ENCODE measurements around the gene ZNF628. TPM values are rescaled to one million over a fixed set of nuclear protein-coding genes. Genes with fewer than 3 reads are reported as not detected.

ZNF628 gene
- total RNA-seq, 4 donors from 2014 or later = 7.4 to 22.3 (median 14.1) TPM

- in situ Hi-C loops (cut with MboI; ENCODE audit: low sequenced_read_pairs in 4 of 4) = no loop called here
- ATAC-seq (no peak), DNase-seq (no peak)
Measured at GRCh38 chr19:55485439-55486011, 9.1 kb downstream of the ZNF628 start.

GRCh38 chr19:55486043-55486970 is 9.9 kb downstream of the ZNF628 start:
- H3K27ac ChIP-seq = peak overlapping the region; percentile 67 to 80 (median 76)
- peaks cover 11 to 28% of the 10 kb centered on the region in 2 donors for H3K4me1 ChIP-seq
- intact Hi-C loops (cut with DNase I; ENCODE audit: low total_unique reads) (no loop called here), in situ Hi-C loops (cut with MboI; ENCODE audit: low sequenced_read_pairs in 4 of 4) (no loop called here)
- no peak overlapping the region for H3K4me3 ChIP-seq
- peaks cover 6 to 16% (median 11%) of the 10 kb centered on the region in 3 donors for H3K27me3 ChIP-seq
- peaks cover 0 to 7% of the 10 kb centered on the region in 2 donors for H3K36me3 ChIP-seq
- DNase-seq (no peak), ATAC-seq (peak; percentile 24 to 28)
- H3K9me3 ChIP-seq = no peaks in the 10 kb centered on the region
- TF ChIP-seq CTCF (IDR thresholded peaks at IDR 0.05 in 4 of 5, conservative IDR thresholded peaks at IDR 0.05 in 1 of 5) (peak in 2 of 5 experiments; percentile 28 to 33), POLR2A (IDR thresholded peaks at IDR 0.05) (no peak)

More at GRCh38 chr19:55485439-55486011, 9.1 kb downstream of the ZNF628 start:
- no peak for TF ChIP-seq CTCF (IDR thresholded peaks at IDR 0.05 in 4 of 5, conservative IDR thresholded peaks at IDR 0.05 in 1 of 5)
- H3K36me3 ChIP-seq = peaks cover 0 to 7% of the 10 kb centered on the region in 2 donors
- peak overlapping the region; percentile 59 to 71 (median 62) for H3K4me3 ChIP-seq
- intact Hi-C loops (cut with DNase I; ENCODE audit: low total_unique reads) = no loop called here
- peaks cover 11 to 28% of the 10 kb centered on the region in 2 donors for H3K4me1 ChIP-seq
- H3K9me3 ChIP-seq = no peaks in the 10 kb centered on the region
- H3K27ac ChIP-seq = peak overlapping the region; percentile 73 to 80 (median 76)
- peaks cover 6 to 16% (median 11%) of the 10 kb centered on the region in 3 donors for H3K27me3 ChIP-seq

GRCh38 chr19:55486971-55487923 is 10.8 kb downstream of the ZNF628 start:
- H3K4me3 ChIP-seq = no peak overlapping the region
- ATAC-seq (peak; percentile 37 to 47), DNase-seq (peak in 1 of 2 donors; percentile 47)
- TF ChIP-seq CTCF (IDR thresholded peaks at IDR 0.05 in 4 of 5, conservative IDR thresholded peaks at IDR 0.05 in 1 of 5) = no peak
- no peak for TF ChIP-seq POLR2A (IDR thresholded peaks at IDR 0.05)
- intact Hi-C loops (cut with DNase I; ENCODE audit: low total_unique reads) (no loop called here), in situ Hi-C loops (cut with MboI; ENCODE audit: low sequenced_read_pairs in 4 of 4) (no loop called here)
- peak overlapping the region; percentile 67 to 80 (median 76) for H3K27ac ChIP-seq
- peaks cover 0 to 7% of the 10 kb centered on the region in 2 donors for H3K36me3 ChIP-seq
- H3K27me3 ChIP-seq = peaks cover 6 to 16% (median 11%) of the 10 kb centered on the region in 3 donors
- H3K4me1 ChIP-seq = peaks cover 11 to 28% of the 10 kb centered on the region in 2 donors
- no peaks in the 10 kb centered on the region for H3K9me3 ChIP-seq

GRCh38 chr19:55487924-55488687 is 11.7 kb downstream of the ZNF628 start, which contains the start of gene SSC5D:
SSC5D (plus strand) TSS chr19:55488436; CDS start chr19:55488590, 154 bp downstream.
- peaks cover 6 to 16% (median 11%) of the 10 kb centered on the region in 3 donors for H3K27me3 ChIP-seq
- no peak within 1 kb of the TSS for H3K4me3 ChIP-seq
- DNase-seq = no peak
- in situ Hi-C loops (cut with MboI; ENCODE audit: low sequenced_read_pairs in 4 of 4) = no loop called here
- H3K4me1 ChIP-seq = peaks cover 11 to 28% of the 10 kb centered on the region in 2 donors
- TF ChIP-seq CTCF (IDR thresholded peaks at IDR 0.05 in 4 of 5, conservative IDR thresholded peaks at IDR 0.05 in 1 of 5) (no peak), POLR2A (IDR thresholded peaks at IDR 0.05) (no peak)
- no peaks in the 10 kb centered on the region for H3K9me3 ChIP-seq
- intact Hi-C loops (cut with DNase I; ENCODE audit: low total_unique reads) = no loop called here
- no peak for ATAC-seq
- H3K27ac ChIP-seq = peak within 1 kb of the TSS; percentile 67 to 80 (median 76)
- H3K36me3 ChIP-seq = peaks cover 0 to 3% of the 10 kb centered on the region in 2 donors

Data from gastrocnemius medialis (tissue), 4 donors.